Hepatocyte (in vitro differentiated cells): Measurements from ENCODE around the gene SMIM44.

Experiments
- EZH2 ChIP-seq: fragments of 200-600 bp; sonication (generic); IDR thresholded peaks from 2 replicates; pipeline ENCODE4 v1.6.1; 2016; ENCODE audit warnings: antibody characterized with exemption, mild to moderate bottlenecking, borderline replicate concordance
- EZH2phosphoT487 ChIP-seq: fragments of 200-600 bp; sonication (generic); IDR thresholded peaks from one replicate; pipeline ENCODE4 v1.6.1; 2018; ENCODE audit warnings: antibody characterized with exemption, mild to moderate bottlenecking, low read depth, moderate library complexity; ENCODE audit not compliant: unreplicated experiment, severe bottlenecking
- TF ChIP-seq, protein P1 (sequence below): fragments of 200-600 bp; sonication (generic); IDR thresholded peaks from 2 replicates; pipeline ENCODE4 v1.5.1; 2016; ENCODE audit warnings: antibody characterized with exemption, mild to moderate bottlenecking; ENCODE audit not compliant: poor library complexity

DNA sequence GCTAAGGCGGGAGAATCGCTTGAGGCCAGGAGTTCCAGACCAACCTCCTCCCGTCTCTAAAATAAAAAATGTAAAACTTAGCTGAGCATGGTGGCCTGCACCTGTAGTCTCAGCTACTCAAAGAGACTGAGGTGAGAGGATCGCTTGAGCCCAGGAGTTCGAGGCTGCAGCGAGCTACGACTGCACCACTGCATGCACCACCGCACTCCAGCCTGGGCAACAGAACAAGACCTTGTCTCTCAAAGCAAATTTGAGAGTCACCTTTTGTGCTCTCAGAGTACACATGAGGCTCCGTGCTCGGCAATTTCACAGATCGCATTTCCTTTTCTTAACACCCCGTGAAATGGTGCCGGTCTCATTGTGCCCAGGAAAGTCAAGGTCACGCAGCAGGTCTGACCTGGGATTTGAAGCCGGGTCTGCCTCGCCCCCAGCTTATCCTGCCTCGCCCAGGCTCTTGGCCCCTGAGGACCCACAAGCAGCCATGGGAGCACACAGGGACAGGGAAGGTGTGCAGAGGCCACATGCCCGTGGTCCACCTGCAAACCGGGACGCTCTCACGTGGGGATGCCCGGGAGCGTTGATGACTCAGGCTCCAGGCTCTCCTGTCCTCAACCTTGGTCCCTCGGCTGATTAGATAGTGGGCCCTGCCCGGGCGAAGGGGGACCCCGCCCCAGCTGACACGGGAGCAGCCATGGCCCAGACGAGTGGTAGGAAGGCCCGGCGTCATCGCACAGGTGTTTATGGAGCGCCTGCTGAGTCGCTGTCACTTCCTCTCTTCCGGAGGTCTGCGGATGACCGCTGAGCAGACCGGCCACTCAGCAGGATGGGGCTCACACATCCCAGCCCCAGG, 1.8 kb downstream of the SMIM44 start:
- TF ChIP-seq, protein P1, sequence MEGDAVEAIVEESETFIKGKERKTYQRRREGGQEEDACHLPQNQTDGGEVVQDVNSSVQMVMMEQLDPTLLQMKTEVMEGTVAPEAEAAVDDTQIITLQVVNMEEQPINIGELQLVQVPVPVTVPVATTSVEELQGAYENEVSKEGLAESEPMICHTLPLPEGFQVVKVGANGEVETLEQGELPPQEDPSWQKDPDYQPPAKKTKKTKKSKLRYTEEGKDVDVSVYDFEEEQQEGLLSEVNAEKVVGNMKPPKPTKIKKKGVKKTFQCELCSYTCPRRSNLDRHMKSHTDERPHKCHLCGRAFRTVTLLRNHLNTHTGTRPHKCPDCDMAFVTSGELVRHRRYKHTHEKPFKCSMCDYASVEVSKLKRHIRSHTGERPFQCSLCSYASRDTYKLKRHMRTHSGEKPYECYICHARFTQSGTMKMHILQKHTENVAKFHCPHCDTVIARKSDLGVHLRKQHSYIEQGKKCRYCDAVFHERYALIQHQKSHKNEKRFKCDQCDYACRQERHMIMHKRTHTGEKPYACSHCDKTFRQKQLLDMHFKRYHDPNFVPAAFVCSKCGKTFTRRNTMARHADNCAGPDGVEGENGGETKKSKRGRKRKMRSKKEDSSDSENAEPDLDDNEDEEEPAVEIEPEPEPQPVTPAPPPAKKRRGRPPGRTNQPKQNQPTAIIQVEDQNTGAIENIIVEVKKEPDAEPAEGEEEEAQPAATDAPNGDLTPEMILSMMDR = no peak
- TF ChIP-seq EZH2 (no peak), EZH2phosphoT487 (no peak)
